GM23248 (cell line): Measurements from ENCODE around the gene EDA. TPM values are rescaled to one million over a fixed set of nuclear protein-coding genes. Genes with fewer than 3 reads are reported as not detected.

Experiments
- DNase-seq: peaks from one replicate; pipeline ENCODE4 v3.0.0-alpha.2; 2015
- H2AFZ ChIP-seq: fragments of 200-600 bp; sonication (generic); 2 replicates; pipeline ENCODE4 v1.6.1; 2016; ENCODE audit warnings: antibody characterized with exemption
- H3F3A ChIP-seq: fragments of 200-600 bp; sonication (generic); 2 replicates; pipeline ENCODE4 v1.6.1; 2016; ENCODE audit warnings: mild to moderate bottlenecking, antibody characterized with exemption, mixed run types; ENCODE audit not compliant: insufficient read depth
- H3K27ac ChIP-seq: fragments of 200-600 bp; sonication (generic); 2 replicates; pipeline ENCODE4 v1.5.1; 2016; ENCODE audit warnings: mild to moderate bottlenecking
- H3K27me3 ChIP-seq: fragments of 200-600 bp; sonication (generic); replicated peaks from 2 replicates; pipeline ENCODE4 v1.6.1; 2016; ENCODE audit warnings: mild to moderate bottlenecking; ENCODE audit not compliant: insufficient read depth
- H3K36me3 ChIP-seq: fragments of 200-600 bp; sonication (generic); 2 replicates; pipeline ENCODE4 v1.6.1; 2016; ENCODE audit warnings: low read depth, mild to moderate bottlenecking
- H3K4me1 ChIP-seq: fragments of 200-600 bp; sonication (generic); 2 replicates; pipeline ENCODE4 v1.6.1; 2016; ENCODE audit warnings: mild to moderate bottlenecking; ENCODE audit not compliant: insufficient read depth
- H3K4me2 ChIP-seq: fragments of 200-600 bp; sonication (generic); one replicate; pipeline ENCODE4 v1.6.1; 2016; ENCODE audit warnings: mild to moderate bottlenecking; ENCODE audit not compliant: unreplicated experiment
- H3K4me3 ChIP-seq: fragments of 200-600 bp; sonication (generic); 2 replicates; pipeline ENCODE4 v1.5.1; 2016; ENCODE audit warnings: mild to moderate bottlenecking
- H3K79me2 ChIP-seq: fragments of 200-600 bp; sonication (generic); 2 replicates; pipeline ENCODE4 v1.6.1; 2016; ENCODE audit warnings: mild to moderate bottlenecking; ENCODE audit not compliant: insufficient read depth
- H3K9ac ChIP-seq: fragments of 200-600 bp; sonication (generic); 2 replicates; pipeline ENCODE4 v1.6.1; 2016; ENCODE audit warnings: mild to moderate bottlenecking
- H3K9me2 ChIP-seq: fragments of 200-600 bp; sonication (generic); 2 replicates; pipeline ENCODE4 v1.6.1; 2016; ENCODE audit warnings: mixed run types, mild to moderate bottlenecking, moderate library complexity; ENCODE audit not compliant: insufficient read depth
- H3K9me3 ChIP-seq: fragments of 200-600 bp; sonication (generic); one replicate; pipeline ENCODE4 v1.6.1; 2017; ENCODE audit warnings: low read depth
- H4K20me1 ChIP-seq: fragments of 200-600 bp; sonication (generic); 2 replicates; pipeline ENCODE4 v1.6.0; 2016; ENCODE audit not compliant: insufficient read depth
- EZH2 ChIP-seq: fragments of 200-600 bp; sonication (generic); IDR thresholded peaks from 2 replicates; pipeline ENCODE4 v1.6.1; 2018; ENCODE audit warnings: antibody characterized with exemption, mild to moderate bottlenecking; ENCODE audit not compliant: insufficient read depth, poor library complexity, severe bottlenecking
- EZH2phosphoT487 ChIP-seq: fragments of 200-600 bp; sonication (generic); IDR thresholded peaks from 2 replicates; pipeline ENCODE4 v1.6.1; 2018; ENCODE audit warnings: antibody characterized with exemption, moderate library complexity, mild to moderate bottlenecking, low read depth; ENCODE audit not compliant: insufficient read depth
- WGBS, 2 experiments: methylation state at CpG; one replicate each; pipeline ENCODE4 v1.1.6; 2015 to 2017; ENCODE audit warnings: low lambda C conversion rate in 2 of 2, low coverage in 1 of 2; ENCODE audit errors: missing lambda C conversion rate in 2 of 2; 5-methylcytosine and 5-hydroxymethylcytosine counted together
- in situ Hi-C: fragments of 300-500 bp; cut with MboI; formaldehyde crosslinking; loops from 2 replicates; pipeline ENCODE4 v1.15.0; 2020
- polyA plus RNA-seq: library from polyadenylated mRNA; unstranded; fragments of >200 nt; fragmentation: Nextera tagmentation; extraction: Ambion mirVana; gene quantifications from 2 replicates; pipeline ENCODE4 v1.2.1, GENCODE V29; 2016
- total RNA-seq: library from RNA; depleted of rRNA; stranded (reverse); fragments of >200 nt; shearing (Covaris generic); gene quantifications from 2 replicates; pipeline ENCODE4 v1.2.3, GENCODE V29; 2014

EDA gene
- total and polyA plus RNA-seq, 2 experiments from 2014 or later: 0.11 TPM; not detected in 1

- Histone ChIP-seq H2AFZ (no peak overlapping the region), H3K36me3 (no peaks in the 10 kb centered on the region), H3K9me2 (no peaks in the 10 kb centered on the region), H3K27ac (no peak overlapping the region), H3K79me2 (no peaks in the 10 kb centered on the region), H3K4me3 (no peak overlapping the region), H3K4me1 (no peaks in the 10 kb centered on the region), H3K27me3 (no peaks in the 10 kb centered on the region), H4K20me1 (no peaks in the 10 kb centered on the region), H3K9ac (no peak overlapping the region), H3F3A (no peaks in the 10 kb centered on the region), H3K9me3 (no peaks in the 10 kb centered on the region), H3K4me2 (no peak overlapping the region)
- in situ Hi-C loops: no loop called here
- 25 to 38% methylated on average over 2 to 4 of the region's 4 CpGs for WGBS, 2 experiments
- TF ChIP-seq EZH2: no peak
- no peak for TF ChIP-seq EZH2phosphoT487
- DNase-seq: no peak
Observed at GRCh38 chrX:70012756-70013155, 396.8 kb downstream of the EDA start.

GRCh38 chrX:70013466-70014381 is 397.8 kb downstream of the EDA start:
- no peaks in the 10 kb centered on the region for H3F3A ChIP-seq
- no peaks in the 10 kb centered on the region for H4K20me1 ChIP-seq
- no peaks in the 10 kb centered on the region for H3K9me2 ChIP-seq
- in situ Hi-C loops: no loop called here
- no peaks in the 10 kb centered on the region for H3K4me1 ChIP-seq
- no peak overlapping the region for H2AFZ ChIP-seq
- no peaks in the 10 kb centered on the region for H3K36me3 ChIP-seq
- no peak overlapping the region for H3K9ac ChIP-seq
- TF ChIP-seq EZH2: no peak
- no peak for TF ChIP-seq EZH2phosphoT487
- H3K79me2 ChIP-seq: no peaks in the 10 kb centered on the region
- no peaks in the 10 kb centered on the region for H3K9me3 ChIP-seq
- no peaks in the 10 kb centered on the region for H3K27me3 ChIP-seq
- no peak overlapping the region for H3K4me3 ChIP-seq
- H3K4me2 ChIP-seq: no peak overlapping the region
- 0 to 2% methylated on average over 3 to 5 of the region's 5 CpGs for WGBS, 2 experiments
- no peak overlapping the region for H3K27ac ChIP-seq
- DNase-seq: no peak

- H3K4me1 ChIP-seq: no peaks in the 10 kb centered on the region
- no peaks in the 10 kb centered on the region for H3K79me2 ChIP-seq
- H2AFZ ChIP-seq: no peak overlapping the region
- in situ Hi-C loops: no loop called here
- H3K9me3 ChIP-seq: no peaks in the 10 kb centered on the region
- no peaks in the 10 kb centered on the region for H3F3A ChIP-seq
- no peak overlapping the region for H3K9ac ChIP-seq
- WGBS, 2 experiments: 63 to 78% methylated on average over 2 of the region's 2 CpGs
- no peaks in the 10 kb centered on the region for H3K36me3 ChIP-seq
- no peaks in the 10 kb centered on the region for H3K9me2 ChIP-seq
- H3K27ac ChIP-seq: no peak overlapping the region
- DNase-seq: no peak
- no peak overlapping the region for H3K4me2 ChIP-seq
- no peaks in the 10 kb centered on the region for H4K20me1 ChIP-seq
- TF ChIP-seq EZH2phosphoT487: no peak
- no peak for TF ChIP-seq EZH2
- no peaks in the 10 kb centered on the region for H3K27me3 ChIP-seq
- H3K4me3 ChIP-seq: no peak overlapping the region
Observed at GRCh38 chrX:70016513-70016912, 400.6 kb downstream of the EDA start.

- Histone ChIP-seq H3K9me2 (no peaks in the 10 kb centered on the region), H3K9me3 (no peaks in the 10 kb centered on the region), H3K36me3 (no peaks in the 10 kb centered on the region), H2AFZ (no peak overlapping the region), H4K20me1 (no peaks in the 10 kb centered on the region), H3K9ac (no peak overlapping the region), H3K4me1 (no peaks in the 10 kb centered on the region), H3K4me2 (no peak overlapping the region), H3F3A (no peaks in the 10 kb centered on the region), H3K79me2 (no peaks in the 10 kb centered on the region), H3K27ac (no peak overlapping the region), H3K4me3 (no peak overlapping the region), H3K27me3 (no peaks in the 10 kb centered on the region)
- DNase-seq: no peak
- 91 to 98% methylated on average over 4 of the region's 4 CpGs for WGBS, 2 experiments
- no peak for TF ChIP-seq EZH2
- no peak for TF ChIP-seq EZH2phosphoT487
- in situ Hi-C loops: no loop called here
Observed at GRCh38 chrX:70022616-70023015, 406.7 kb downstream of the EDA start.
